Stimulated activated naive CD8-positive, alpha-beta T cell treated with anti-CD3 and anti-CD28 coated beads, Interleukin-15, Interleukin-2, amounts not matched to agents 100 U/mL and 50 U/mL, for 24 hours (primary cell): ENCODE measurements around the gene SMPD1.
"Not testable (repeated sequence)": the region's sequence is repeated elsewhere in the genome, so short reads cannot be mapped to it uniquely, and the experiment has no call there.

Experiments used
- ATAC-seq: fragments of 150-1000 bp; cut with Tn5 transposase; one replicate; pipeline ENCODE4 v1.10.0; 2021
- DNase-seq: peaks from one replicate; pipeline ENCODE4 v3.0.0; 2021

SMPD1 gene

DNA sequence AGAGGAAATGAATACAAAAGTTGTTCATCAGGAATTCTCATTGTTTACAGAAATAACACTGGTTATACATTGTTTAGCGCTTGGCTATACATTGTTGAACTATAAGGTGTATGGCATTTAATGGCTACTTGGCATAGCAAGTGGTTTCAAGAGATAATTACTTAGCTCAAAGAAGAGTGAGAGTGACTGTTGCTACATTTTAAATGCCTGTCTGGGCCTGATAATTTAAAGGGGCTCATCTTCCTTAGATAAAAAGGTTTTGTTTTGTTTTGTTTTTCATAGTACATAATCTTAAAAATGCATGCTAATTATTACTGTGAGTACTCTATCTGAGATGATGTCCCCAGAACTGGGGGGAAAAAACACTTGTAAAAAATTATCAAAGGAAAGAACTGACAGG is 1.5 kb upstream of the SMPD1 start:
- DNase-seq (no peak), ATAC-seq (no peak)

DNA sequence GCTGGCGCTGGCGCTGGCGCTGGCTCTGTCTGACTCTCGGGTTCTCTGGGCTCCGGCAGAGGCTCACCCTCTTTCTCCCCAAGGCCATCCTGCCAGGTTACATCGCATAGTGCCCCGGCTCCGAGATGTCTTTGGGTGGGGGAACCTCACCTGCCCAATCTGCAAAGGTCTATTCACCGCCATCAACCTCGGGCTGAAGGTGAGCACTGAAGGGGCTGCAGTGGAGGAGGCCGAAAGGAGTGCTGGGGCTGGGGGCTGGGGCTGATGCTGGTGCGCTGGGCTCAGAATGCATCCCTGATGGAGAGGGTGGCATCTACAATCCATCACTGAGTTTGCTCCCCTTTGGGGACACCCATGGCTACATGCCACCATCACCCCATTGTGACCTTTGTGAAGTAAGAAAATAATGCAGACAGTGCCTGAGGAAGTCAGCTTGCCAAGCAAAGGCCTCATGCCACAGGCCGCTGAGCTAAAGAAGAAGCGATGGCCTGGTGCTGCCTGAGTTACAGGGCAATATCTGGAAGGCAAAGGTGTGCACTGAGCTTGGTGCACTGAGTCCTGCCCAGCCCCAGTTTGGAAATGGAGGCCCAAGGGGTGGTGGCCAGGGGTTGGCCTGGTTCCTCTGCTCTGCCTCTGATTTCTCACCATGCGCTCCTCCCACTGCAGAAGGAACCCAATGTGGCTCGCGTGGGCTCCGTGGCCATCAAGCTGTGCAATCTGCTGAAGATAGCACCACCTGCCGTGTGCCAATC is 620 bp downstream of the SMPD1 start:
- ATAC-seq (no peak), DNase-seq (no peak)

DNA sequence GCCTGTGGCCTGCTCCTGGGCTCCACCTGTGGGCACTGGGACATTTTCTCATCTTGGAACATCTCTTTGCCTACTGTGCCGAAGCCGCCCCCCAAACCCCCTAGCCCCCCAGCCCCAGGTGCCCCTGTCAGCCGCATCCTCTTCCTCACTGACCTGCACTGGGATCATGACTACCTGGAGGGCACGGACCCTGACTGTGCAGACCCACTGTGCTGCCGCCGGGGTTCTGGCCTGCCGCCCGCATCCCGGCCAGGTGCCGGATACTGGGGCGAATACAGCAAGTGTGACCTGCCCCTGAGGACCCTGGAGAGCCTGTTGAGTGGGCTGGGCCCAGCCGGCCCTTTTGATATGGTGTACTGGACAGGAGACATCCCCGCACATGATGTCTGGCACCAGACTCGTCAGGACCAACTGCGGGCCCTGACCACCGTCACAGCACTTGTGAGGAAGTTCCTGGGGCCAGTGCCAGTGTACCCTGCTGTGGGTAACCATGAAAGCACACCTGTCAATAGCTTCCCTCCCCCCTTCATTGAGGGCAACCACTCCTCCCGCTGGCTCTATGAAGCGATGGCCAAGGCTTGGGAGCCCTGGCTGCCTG is 1.4 kb downstream of the SMPD1 start:
- ATAC-seq (no peak), DNase-seq (no peak)

DNA sequence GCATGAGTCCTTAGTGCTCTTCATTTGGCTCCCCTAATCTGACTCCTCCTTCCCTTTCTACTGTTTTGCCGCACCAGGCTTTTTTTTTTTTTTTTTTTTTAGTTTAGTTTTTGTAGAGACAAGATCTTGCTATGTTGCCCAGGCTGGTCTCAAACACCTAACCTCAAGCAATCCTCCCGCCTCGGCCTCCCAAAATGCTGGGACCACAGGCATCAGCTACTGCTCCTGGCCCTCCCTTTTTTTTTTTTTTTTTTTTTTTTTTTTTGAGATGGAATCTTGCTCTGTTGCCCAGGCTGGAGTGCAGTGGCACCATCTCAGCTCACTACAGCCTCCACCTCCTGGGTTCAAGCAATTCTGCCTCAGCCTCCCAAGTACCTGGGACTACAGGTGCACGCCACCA is 2.0 kb downstream of the SMPD1 start:
- ATAC-seq, DNase-seq: not testable (repeated sequence)

DNA sequence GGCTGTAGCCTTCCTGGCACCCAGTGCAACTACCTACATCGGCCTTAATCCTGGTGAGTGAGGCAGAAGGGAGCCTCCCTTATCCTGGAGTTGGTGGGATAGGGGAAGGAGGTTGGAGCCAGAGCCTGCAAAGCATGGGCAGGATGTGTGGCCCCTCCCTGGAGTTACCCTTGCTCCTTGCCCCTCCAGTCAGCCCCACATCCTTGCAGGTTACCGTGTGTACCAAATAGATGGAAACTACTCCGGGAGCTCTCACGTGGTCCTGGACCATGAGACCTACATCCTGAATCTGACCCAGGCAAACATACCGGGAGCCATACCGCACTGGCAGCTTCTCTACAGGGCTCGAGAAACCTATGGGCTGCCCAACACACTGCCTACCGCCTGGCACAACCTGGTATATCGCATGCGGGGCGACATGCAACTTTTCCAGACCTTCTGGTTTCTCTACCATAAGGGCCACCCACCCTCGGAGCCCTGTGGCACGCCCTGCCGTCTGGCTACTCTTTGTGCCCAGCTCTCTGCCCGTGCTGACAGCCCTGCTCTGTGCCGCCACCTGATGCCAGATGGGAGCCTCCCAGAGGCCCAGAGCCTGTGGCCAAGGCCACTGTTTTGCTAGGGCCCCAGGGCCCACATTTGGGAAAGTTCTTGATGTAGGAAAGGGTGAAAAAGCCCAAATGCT is 3.9 kb downstream of the SMPD1 start:
- DNase-seq = no peak
- ATAC-seq = no peak

DNA sequence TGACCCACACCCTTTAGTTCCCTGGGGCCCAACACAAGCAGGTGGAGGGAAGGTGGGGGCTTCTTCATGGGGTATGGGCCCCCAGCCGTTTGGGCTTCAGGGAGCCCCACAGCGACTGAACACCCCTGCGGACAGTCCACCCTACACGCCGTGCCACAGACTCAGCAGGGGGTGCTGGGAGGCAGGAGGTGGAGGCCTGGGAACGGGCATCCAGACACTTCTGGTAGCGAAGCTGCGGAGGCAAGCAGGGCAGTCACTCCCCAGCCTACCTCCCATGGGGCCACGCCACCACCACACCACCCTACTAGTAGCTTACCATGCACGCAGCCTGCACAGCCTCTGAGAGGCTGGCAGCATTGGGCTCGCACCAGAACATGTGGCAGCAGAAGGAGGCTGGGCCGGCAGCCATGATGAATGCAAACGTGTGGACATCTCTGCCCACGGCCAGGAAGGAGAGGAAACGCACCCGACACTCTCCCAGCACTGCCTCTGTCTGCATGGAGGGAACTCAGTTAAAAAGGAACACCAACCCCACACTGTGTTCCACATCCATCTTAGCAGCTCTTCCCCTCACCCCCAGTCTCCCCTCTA is 5.3 kb downstream of the SMPD1 start:
- ATAC-seq (no peak), DNase-seq (no peak)

DNA sequence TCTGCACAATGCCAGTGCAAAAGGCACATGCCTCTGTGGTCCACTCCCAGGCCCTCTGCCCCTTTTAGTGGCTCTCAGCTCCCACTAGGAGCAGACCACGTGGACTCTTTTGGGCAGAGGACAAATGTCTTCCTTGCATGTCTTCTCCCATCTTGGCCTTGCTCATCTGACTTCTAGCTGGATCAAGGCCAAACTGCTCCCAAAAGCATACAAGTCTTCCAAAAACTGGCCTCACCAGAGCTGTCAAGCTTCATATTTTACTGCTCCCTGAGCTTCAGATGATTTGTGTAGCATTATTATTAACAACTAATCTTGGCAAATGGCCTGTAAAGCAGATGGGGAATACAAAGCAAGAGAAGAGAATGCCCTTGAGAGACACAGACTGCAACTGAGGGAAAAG is 6.9 kb downstream of the SMPD1 start:
- ATAC-seq (no peak), DNase-seq (no peak)

DNA sequence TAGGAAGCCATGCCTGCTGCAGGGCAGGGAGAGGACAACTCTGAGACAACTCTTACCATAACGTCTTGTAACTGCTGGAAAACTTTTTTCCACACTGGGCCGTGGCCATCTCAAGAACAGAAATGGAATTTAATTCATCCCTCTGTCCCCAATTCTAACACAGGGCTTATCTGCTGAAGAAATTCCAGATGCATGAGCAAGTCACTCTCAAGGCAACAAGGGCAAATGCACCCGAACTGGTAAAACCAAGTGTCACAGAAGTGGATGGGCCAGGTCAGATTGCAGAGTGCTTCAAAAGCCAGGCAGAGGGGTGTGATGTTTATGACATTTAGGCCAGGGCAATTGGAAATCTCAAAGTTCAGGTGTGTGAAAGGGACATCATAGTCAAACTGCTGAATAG is 7.4 kb downstream of the SMPD1 start:
- ATAC-seq (no peak), DNase-seq (no peak)

DNA sequence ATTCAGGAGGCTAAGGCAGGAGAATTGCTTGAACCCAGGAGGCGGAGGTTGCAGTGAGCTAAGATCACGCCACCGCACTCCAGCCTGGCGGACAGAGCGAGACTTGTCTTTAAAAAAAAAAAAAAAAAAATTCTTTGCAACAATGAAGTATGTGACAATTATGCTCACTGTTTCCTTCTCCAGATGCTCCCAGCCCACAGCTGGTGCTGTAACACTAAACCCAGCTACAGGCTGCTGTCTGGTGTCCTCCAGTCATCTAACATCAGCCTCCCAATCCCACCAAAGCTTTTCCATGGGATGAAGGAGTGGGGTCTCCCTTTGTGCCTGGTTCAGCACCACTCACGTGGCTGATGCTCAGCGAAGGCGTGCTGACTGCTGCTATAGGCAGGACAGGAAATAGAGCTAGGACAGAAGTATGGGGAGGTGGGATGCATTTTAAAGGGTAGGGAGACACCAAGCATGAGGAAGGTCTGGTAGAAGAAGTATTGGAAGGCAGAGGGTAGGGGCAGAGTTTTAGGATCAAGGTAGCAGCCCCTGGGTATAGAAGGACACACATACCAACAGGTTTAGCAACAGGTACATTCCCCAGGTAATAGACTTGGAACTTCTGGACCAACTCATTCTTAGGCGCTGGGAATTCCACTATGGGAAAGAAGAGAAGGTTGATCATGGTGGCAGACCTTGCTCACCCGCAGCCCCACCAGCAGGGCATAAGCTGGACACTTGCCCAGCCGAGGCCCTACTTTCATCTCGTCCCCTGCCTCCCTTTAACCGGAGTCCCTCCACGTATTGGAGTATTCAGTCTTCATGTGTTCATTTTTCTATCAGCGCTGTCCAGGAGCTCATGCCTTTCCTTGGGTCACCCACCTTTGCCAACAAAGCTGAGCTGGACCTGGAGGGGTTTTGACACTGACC is 10.4 kb downstream of the SMPD1 start:
- no peak for DNase-seq
- ATAC-seq = no peak

DNA sequence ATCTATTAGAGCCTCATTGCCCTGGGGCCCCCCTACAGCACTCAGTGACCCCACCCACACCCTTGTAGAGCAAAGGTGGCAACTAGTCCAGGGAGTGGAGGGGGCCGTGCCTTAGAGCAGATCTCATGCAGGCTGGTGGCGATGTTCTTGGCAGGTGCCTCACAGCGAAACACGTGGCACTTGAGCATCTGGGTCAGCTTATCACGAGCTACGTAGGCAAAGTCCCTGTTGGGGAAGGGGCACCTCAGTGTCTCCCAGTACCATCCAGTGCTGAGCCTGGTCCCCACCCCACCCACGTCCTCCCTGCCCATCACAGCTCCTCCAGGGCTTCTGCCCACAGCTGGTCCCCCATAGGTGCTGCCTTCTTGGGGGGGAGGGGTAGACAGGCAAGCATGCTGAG is 11.2 kb downstream of the SMPD1 start:
- DNase-seq = no peak
- ATAC-seq = no peak

DNA sequence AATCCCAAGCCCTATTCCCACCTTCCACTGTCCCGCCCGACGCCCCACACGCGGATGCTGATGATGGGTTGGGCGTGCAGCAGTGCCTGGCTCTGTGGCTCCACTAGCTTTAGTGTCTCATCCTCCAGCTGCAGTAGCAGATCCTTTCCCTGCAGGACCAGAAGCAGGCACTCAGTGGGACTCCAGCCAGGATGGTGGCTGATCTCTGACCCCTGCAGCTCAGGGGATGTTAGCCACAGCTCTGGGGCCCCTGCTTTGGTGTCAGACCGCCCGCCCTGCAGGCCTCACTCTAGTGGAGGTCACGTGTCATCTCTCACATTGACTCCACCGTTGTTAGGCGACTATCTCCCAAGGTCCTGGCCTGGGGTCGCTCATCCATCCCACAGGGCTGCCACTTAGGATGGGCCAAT is 11.8 kb downstream of the SMPD1 start:
- ATAC-seq (peak; percentile 33), DNase-seq (peak; percentile 48)

DNA sequence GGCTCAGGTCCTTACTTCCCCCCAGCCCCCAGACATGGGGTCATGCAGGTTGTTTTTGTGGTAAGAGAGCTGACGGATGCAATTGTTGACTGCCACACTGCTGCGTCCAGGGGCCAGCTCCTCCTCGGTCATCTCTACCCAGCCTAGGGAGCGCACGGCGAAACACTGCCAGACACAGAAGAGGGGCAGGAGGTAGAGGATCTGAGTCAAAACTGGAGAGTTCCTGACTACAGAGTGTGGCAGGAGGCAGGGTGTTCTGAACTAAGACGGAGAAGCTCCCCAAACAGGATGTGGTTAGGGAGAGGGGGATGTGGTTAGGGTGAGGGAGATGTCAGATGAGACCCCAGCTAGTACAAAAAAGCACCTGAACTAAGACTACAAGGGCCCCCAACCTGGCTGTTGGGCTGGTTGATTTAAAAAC is 12.3 kb downstream of the SMPD1 start:
- DNase-seq (peak; percentile 68), ATAC-seq (peak; percentile 88)

DNA sequence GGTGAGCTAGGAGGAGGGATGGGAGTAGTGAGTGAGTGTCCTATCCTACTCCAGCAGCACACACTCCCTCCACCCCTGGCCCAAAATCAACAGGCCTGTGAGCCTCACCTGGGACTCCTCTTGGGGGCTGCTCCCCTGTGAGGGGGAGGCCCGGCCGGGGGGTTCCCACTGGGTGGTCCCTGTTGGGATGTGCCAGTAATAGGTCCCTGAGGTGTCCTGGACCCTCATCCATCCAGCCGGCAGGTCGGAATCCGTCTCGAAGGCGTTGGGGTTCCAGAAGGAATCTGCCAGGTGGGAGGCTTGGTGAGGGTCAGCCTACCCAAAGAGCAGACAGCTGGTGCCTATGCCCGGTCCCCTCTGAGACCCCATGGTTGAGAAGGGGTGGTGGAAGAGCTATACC is 13.3 kb downstream of the SMPD1 start:
- ATAC-seq (no peak), DNase-seq (no peak)

DNA sequence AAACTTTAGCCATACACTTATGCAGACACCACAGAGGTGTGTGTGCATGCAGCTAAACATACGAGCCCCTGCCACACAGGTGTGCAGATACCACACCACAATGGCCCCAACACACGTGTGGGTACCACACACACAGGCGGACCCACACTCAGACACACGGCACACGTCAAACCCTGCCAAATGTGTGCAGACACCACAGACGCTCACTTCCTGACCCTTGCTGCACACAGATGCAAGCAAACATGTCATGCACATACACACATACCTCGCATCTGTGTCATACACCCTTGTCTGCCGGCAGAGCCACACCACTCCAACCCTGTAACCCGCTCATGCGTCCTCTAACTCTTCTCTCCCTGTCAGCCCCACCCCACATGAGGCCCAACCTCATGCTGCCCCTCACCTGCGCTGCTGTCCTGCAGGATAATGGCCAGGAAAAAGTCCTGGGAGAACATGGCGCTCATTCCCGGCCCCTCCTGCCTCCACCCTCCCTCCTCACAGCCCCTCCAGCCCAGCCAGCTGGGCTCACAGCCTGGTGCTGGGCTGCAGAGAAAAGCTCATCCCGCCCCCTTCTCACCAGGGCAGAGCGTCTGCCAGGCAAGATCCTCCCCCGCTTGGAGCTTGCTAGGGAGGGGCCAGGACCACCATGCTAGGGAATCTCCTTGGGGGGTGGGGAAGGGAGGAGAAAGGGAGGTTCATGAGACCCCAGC is 14.2 kb downstream of the SMPD1 start:
- DNase-seq (no peak), ATAC-seq (peak; percentile 26)

DNA sequence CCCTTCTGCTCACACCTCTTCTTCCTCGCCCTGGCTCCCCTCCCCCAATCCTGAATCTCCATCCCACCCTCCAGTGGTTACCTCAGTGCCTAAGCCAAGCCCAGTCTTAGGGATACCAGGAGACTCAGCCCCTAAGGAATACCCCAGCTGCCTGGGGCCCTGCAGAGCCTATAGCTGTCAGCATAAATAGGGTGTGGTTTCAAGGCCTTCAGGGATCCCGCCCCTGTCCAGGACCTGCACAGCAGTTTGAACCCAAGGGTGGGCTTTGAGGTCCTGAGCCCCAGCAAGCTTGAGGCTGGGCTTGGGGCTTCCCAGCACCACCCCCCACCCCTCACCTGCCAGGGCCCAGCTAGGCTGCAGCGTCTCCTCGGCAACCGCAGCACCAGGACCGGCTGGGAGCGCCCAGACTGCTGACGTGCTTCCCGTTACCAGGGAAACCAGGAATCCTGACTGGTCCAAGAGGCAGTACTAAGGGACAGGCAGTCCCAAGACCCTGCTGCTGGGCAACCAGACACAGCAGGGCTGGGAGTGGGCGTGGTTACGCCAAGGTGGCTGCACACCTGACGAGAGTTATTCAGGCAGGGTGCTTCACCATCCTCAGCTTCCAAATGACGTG is 14.9 kb downstream of the SMPD1 start:
- no peak for DNase-seq
- ATAC-seq = no peak

DNA sequence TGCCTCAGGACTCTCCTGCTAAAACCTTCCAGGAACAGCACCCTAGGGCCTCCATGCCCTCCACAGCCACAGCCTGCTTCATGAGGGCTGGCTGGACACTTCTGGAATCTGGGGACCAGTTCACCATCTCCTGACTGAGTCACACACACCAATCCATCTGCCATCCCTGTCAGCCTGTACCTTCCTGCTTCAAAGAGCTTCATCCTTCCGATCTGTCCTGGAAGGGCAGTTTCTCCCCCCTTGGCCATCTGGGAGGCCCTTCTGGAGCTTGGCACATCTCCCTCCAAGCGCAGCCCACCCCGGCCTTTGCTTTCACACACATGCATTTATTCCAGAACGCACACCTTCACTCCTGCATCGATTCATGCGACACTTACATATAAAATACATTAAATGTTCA is 15.6 kb downstream of the SMPD1 start:
- ATAC-seq = no peak
- no peak for DNase-seq

DNA sequence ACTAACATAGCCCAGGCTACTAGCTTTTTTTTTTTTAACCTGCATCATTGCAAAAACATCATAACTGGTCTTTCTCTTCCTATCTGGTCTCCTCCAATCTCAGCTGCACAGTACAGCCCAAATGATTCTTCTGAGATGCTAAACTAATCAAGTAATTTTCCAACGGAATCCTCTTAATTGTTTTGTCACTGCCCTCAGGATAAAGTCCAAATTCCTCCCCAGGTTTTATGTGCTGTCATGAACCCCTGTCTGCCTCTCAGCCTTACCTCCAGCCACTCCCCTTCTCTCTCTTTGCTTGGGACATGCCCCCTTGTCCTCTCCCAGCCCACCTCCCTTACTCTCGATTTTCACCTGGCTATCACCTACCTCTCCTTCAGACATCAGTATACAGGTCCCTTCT is 16.1 kb downstream of the SMPD1 start:
- DNase-seq (no peak), ATAC-seq (no peak)

DNA sequence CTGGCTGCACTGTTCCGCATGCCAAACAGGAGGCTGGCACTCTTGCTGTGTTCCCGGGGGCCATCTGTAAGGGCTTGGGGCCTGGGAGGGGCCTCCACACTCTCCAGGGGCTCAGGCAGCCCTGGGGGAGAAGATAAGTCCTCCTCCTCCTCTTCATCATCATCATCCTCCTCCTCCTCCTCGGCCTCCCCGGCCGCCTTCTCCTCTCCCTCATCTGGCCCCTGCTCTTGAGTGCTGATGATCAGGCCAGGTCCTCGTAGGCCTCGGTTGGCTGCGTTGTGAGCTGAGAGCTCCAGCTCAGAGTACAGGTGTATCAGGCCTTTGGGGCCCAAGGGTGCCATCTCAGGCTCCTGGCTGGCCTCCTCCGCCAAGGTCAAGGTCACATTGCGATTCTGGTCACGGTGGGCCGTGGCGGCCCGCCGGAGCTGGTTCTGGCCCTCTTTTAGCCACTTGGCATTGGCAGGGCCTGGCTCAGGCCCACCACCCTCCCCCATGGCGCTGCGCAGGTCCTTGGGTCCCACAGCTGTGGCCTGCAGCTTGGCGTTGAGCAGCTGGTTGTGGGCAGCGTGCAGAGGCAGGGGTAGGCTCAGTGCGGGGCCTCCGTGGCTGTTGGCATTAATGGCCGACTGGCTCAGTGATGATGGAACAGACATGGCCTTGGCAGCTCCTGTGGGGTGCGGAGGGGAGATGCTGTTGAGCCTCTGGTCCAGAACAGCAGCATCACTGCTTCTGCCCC is 20.6 kb downstream of the SMPD1 start:
- DNase-seq = no peak
- no peak for ATAC-seq

DNA sequence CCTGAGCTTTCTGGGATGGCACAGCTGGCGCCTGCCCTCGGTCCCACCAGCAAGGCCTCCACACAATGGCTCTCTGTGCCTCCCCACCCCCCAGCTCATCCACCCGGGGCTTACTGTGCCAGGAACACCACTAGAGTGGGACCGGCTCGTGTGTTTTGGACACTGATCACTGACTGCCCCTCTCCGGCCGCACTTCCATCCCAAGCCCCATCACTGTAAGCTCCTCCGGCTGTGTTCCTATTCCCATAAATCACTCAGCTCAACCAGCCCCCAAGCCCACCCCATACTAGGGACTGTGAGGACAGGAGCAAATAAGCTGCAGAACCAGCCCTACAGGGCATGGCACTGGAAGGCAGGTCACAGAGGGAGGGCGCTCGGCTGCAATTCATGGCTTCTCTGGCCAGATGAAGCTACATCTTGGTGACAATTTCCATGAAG is 21.3 kb downstream of the SMPD1 start:
- DNase-seq = no peak

DNA sequence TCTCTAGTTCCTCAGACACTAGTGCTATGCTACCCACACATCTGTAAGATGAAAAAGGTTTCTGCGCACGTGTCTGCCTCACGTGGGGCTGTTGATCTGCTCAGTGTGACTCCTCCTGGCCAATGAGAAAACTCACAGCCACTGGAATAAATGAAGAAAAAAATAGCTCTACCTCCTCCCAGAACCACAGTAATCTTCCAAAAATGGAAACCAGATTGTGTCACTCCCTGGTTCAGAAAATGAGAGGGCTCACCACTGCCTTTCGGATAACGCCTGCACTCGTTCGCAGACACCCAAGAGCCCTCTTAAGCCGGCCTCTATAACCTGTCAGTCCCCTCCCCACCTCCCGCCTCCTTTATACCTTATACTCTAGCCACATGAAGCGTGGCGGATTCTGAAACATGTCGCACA is 23.5 kb downstream of the SMPD1 start:
- DNase-seq (peak; percentile 60), ATAC-seq (peak; percentile 85)

More for the DNA sequence above, 21.3 kb downstream of the SMPD1 start:
- no peak for ATAC-seq
